HG02798 (cell line): Measurements from ENCODE around the gene PRKCSH.
"Not testable (repeated sequence)": the region's sequence is repeated elsewhere in the genome, so short reads cannot be mapped to it uniquely, and the experiment has no call there.

Source experiments
- ATAC-seq: cut with Tn5 transposase; IDR thresholded peaks from one replicate; pipeline ENCODE4 v1.9.1; 2021; ENCODE audit warnings: mild to moderate bottlenecking; ENCODE audit not compliant: unreplicated experiment, poor library complexity

PRKCSH gene

DNA sequence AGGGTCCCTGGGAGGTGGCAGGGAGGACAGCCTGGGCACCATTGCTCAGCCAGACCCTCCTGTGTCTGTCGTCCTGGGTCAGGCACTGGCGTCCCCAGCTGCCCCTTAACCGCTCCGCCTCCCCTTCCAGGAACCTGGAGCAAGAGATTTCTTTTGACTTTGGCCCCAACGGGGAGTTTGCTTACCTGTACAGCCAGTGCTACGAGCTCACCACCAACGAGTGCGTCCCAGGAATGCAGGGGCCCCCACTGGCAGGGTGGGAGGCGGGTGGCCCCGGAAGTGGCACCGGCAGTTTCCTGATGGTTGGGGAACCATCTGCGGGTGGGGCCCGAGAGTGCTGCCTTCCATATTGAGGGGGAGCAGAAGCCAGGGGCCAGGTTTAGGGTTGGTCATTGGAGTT is 13.0 kb downstream of the PRKCSH start:
- ATAC-seq: no peak

GRCh38 chr19:11448923-11449554 is 13.6 kb downstream of the PRKCSH start:
- no peak for ATAC-seq

- ATAC-seq: no peak
These were observed 15.3 kb downstream of the PRKCSH start for GRCh38 chr19:11450570-11451326.

- no peak for ATAC-seq
These were observed 16.0 kb downstream of the PRKCSH start for GRCh38 chr19:11451327-11451870.

DNA sequence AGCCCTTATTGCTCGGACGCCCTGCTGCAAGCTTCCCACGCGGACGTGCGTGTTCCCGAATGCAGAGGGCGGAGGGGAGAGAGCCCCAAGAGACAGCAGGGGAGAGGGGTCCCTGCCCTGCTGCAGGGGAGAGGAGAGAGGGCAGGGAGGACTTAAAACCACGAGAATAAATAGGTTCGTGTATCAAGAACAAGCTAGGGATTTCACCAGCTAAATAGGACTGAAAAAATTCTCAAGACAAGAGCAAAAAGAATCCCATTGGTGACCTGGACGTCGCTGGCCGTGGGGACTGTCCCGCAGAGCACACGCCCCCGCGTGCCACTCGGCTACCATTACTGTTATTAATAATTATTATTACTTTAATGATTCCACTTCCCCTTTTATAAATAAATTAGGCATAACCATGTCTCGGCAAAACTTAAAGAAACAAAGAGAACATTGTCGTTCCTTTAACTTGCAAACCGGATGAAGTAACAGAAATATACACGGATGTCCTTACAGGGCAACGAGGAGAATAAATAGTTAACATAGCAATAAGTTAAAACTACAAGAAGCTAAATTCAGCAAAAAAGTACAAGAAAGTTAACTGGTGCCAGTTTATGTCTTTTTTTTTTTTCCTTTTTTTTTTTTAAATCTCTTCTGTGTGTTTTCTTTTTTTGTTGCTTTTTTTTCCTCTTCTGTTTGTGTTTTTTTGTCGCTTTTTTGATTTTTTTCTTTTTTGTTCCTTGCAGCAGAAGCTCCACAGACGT is 16.6 kb downstream of the PRKCSH start:
- no peak for ATAC-seq

GRCh38 chr19:11452620-11453310 is 17.3 kb downstream of the PRKCSH start:
- ATAC-seq: no peak

GRCh38 chr19:11453468-11454341 is 18.3 kb downstream of the PRKCSH start:
- ATAC-seq: no peak

- not testable (repeated sequence) for ATAC-seq
These were observed 19.8 kb downstream of the PRKCSH start for GRCh38 chr19:11455233-11455554.

DNA sequence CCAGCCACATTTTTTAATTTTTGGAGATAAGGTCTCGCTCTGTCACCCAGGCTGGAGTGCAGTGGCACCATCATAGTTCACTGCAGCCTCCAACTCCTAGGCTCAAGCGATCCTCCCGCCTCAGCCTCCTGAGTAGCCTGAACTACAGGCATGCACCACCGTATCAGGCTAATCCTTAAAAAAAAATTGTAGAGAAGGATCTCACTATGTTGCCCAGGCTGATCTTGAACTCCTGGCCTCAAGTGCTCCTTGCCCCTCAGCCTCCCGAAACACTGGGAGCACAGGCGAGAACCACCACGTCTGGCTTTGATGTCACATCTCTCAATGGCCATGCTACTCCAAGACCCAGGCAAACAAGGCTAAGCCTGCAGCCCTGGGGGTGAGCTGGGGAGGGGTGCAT is 21.2 kb downstream of the PRKCSH start:
- no peak for ATAC-seq

GRCh38 chr19:11457115-11457514 is 21.7 kb downstream of the PRKCSH start:
- no peak for ATAC-seq

DNA sequence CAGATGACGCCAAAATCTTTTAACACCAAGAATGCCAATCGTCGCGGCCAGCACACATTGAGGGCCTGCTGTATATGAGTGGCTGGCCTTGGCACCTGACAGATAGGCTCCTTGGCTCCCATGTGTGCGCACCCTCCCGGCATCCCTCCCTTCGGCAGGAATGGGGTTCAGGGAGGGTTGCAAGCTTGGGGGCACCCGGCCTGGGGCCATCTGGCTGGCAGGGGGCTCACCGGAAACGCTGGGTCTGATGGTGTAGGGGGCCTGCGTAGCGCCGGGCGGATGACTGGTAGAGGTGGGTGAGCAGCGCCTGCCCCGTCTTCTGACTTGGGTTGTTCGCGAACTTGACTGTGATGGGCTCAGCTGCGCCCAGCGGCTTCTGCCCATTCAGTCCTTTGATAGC is 22.4 kb downstream of the PRKCSH start:
- ATAC-seq: no peak

GRCh38 chr19:11458236-11458900 is 22.9 kb downstream of the PRKCSH start:
- no peak for ATAC-seq

DNA sequence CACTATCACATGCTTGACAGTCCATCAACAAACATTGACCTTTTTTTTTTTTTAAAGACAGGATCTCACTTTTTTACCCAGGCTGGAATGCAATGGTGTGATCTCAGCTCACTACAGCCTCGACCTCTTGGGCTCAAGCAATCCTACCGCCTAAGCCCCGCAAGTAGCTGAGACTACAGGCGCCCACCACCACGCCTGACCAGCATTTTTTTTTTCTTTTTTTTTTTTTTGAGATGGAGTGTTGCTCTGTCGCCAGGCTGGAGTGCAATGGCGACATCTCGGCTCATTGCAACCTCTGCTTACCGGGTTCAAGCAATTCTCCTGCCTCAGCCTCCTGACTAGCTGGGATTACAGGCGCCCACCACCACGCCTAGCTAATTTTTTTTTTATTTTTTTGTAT is 23.5 kb downstream of the PRKCSH start:
- not testable (repeated sequence) for ATAC-seq

DNA sequence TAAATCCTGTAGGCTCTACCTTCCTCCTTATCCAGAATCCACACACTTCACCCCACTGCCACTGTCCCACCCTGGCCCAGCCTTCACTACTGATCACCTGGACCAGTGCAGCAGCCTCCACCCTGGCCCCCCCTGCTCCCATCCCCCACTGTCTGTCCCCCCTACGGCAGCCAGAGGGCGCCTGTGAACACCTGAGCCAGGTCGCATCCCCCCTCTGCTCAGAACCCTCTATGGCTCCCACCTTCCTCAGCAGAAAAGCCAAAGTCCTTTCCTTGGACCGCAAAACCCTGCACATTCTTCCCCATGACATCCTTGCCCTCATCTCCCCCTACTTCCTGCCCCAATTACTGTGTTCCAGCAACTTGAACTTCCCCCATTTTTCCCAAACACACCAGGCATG is 24.8 kb downstream of the PRKCSH start:
- no peak for ATAC-seq

GRCh38 chr19:11461453-11461852 is 26.0 kb downstream of the PRKCSH start:
- no peak for ATAC-seq

DNA sequence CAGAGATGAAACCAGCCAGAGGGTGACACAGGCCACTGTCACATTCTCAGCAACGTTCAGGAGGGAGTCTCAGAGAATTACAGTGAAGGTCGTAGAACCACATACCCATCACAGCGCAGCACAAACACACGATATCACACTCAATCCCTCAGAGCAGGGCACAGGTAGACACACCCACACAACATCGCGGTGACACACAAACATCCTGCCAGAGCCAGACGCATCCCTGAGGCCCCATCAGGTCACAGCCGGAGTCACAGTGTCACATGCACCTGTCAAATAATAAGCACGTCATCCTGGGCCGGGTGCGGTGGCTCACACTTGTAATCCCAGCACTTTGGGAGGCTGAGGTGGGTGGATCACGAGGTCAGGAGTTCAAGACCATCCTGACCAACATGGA is 28.0 kb downstream of the PRKCSH start:
- no peak for ATAC-seq

- no peak for ATAC-seq
These were observed 29.2 kb downstream of the PRKCSH start for GRCh38 chr19:11464333-11465265.

DNA sequence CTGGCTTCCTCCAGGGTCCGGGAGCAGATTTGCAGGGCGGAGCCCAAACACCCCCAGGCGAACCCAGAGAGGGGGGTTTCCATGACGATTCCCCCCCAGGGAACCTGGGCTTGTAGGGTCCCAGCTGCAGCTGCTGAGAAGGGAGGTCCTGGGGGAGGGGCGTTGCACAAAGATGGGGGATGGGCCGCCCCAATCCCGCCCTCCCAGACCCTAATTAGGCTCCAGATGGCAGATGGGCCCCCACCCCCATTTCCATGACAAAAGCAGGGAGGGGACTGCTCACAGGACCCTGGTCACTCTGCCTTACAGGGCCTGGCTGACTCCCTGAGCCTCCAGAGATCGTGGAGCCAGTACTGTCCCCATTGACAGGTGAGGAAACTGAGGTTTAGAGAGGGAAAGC is 30.2 kb downstream of the PRKCSH start:
- ATAC-seq: no peak
